SU-DHL-6 (cell line): ENCODE measurements around the gene CDK18.

ENCODE experiments used
- H2AFZ ChIP-seq: fragments of 200-600 bp; sonication (generic); 2 replicates; pipeline ENCODE4 v1.6.1; 2014; ENCODE audit warnings: low read depth, mild to moderate bottlenecking, moderate library complexity, mixed read lengths, antibody characterized with exemption, low read length; ENCODE audit not compliant: severe bottlenecking
- H3F3A ChIP-seq: fragments of 200-600 bp; shearing (Covaris generic); 2 replicates; pipeline ENCODE4 v1.6.0; 2016; ENCODE audit warnings: antibody characterized with exemption, mild to moderate bottlenecking; ENCODE audit not compliant: insufficient read depth
- H3K27ac ChIP-seq: fragments of 200-600 bp; sonication (generic); 2 replicates; pipeline ENCODE4 v1.5.1; 2016; ENCODE audit warnings: low read depth, mild to moderate bottlenecking, low read length, moderate library complexity, mixed read lengths
- H3K27me3 ChIP-seq: fragments of 200-600 bp; sonication (generic), shearing (Covaris generic); 2 replicates; pipeline ENCODE4 v1.6.0; 2014; ENCODE audit warnings: mild to moderate bottlenecking, low read length
- H3K36me3 ChIP-seq: fragments of 200-600 bp; sonication (generic); 2 replicates; pipeline ENCODE4 v1.6.1; 2014; ENCODE audit warnings: mild to moderate bottlenecking, low read length, mixed read lengths
- H3K4me2 ChIP-seq: fragments of 300-600, 200-600 bp; shearing (Covaris generic), sonication (generic); 2 replicates; pipeline ENCODE4 v1.6.0; 2014; ENCODE audit warnings: low read length, low read depth, mild to moderate bottlenecking; ENCODE audit not compliant: poor library complexity, severe bottlenecking
- H3K4me3 ChIP-seq: fragments of 200-600 bp; sonication (generic); 2 replicates; pipeline ENCODE4 v1.5.1; 2014; ENCODE audit warnings: antibody characterized with exemption, low read length, mild to moderate bottlenecking, mixed read lengths; ENCODE audit not compliant: insufficient read depth, poor library complexity, severe bottlenecking
- H3K79me2 ChIP-seq: fragments of 200-600 bp; sonication (generic); 2 replicates; pipeline ENCODE4 v1.6.1; 2014; ENCODE audit warnings: mild to moderate bottlenecking, low read length, moderate library complexity; ENCODE audit not compliant: insufficient read depth
- H3K9ac ChIP-seq: fragments of 200-600 bp; sonication (generic); 2 replicates; pipeline ENCODE4 v1.7.0; 2014; ENCODE audit warnings: mild to moderate bottlenecking, low read length
- H3K9me2 ChIP-seq: fragments of 200-600 bp; sonication (generic); replicated peaks from 2 replicates; pipeline ENCODE4 v1.6.1; 2014; ENCODE audit warnings: low read length; ENCODE audit not compliant: insufficient read depth
- H3K9me3 ChIP-seq: fragments of 200-600 bp; sonication (generic); 2 replicates; pipeline ENCODE4 v1.6.1; 2014; ENCODE audit warnings: low read length, mixed read lengths; ENCODE audit not compliant: insufficient read depth
- H4K20me1 ChIP-seq: fragments of 200-600 bp; sonication (generic); 2 replicates; pipeline ENCODE4 v1.6.1; 2014; ENCODE audit warnings: low read depth, mild to moderate bottlenecking, antibody characterized with exemption, low read length, moderate library complexity, mixed read lengths
- EZH2phosphoT487 ChIP-seq: fragments of 200-600 bp; sonication (generic), shearing (Covaris generic); conservative IDR thresholded peaks from 2 replicates; pipeline ENCODE4 v1.6.1; 2018; ENCODE audit warnings: mild to moderate bottlenecking, antibody characterized with exemption, low read length, moderate library complexity, mixed read lengths
- TF ChIP-seq, protein P1 (sequence below): fragments of 200-600 bp; sonication (generic); IDR thresholded peaks from one replicate; pipeline ENCODE4 v1.5.1; 2017; ENCODE audit warnings: antibody characterized with exemption, mild to moderate bottlenecking, low read length, moderate library complexity; ENCODE audit not compliant: insufficient read depth, poor library complexity, severe bottlenecking

CDK18 gene

DNA sequence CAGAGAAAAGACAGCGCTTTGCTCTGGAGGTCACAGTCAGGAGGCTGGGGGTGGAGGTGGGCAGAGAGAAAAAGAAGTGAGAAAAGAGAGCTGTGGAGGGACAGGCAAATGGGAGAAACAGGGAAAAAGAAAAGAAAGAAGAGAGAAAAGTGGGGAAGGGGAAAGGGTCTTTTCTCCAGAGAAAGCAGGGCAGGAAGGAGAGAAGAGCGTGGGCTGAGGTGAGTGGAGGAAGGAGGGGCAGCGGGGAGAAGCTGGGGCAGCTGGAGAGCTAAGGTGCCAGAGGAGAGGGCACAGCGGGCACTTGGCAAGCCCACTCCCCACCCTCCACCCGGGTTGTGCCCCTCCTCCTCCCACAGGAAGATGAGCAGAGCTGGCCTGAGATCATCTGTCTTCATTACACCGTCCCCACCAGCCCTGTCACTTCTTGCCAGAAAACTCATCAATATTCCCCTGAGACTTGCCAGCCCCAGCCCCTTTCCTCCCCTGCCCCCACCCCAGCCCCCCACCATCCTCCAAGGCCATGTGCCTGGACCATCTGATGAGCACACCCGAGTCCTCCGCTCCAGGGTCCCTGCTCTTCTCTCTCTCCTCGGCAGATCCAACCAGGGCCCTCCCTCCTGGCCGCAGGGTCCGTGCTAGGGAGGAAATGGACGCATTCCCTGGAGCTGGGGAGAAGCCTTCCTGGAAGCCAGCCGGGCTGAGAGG is 31.6 kb upstream of the CDK18 start:
- TF ChIP-seq EZH2phosphoT487: no peak
- TF ChIP-seq, protein P1, sequence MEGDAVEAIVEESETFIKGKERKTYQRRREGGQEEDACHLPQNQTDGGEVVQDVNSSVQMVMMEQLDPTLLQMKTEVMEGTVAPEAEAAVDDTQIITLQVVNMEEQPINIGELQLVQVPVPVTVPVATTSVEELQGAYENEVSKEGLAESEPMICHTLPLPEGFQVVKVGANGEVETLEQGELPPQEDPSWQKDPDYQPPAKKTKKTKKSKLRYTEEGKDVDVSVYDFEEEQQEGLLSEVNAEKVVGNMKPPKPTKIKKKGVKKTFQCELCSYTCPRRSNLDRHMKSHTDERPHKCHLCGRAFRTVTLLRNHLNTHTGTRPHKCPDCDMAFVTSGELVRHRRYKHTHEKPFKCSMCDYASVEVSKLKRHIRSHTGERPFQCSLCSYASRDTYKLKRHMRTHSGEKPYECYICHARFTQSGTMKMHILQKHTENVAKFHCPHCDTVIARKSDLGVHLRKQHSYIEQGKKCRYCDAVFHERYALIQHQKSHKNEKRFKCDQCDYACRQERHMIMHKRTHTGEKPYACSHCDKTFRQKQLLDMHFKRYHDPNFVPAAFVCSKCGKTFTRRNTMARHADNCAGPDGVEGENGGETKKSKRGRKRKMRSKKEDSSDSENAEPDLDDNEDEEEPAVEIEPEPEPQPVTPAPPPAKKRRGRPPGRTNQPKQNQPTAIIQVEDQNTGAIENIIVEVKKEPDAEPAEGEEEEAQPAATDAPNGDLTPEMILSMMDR: no peak
- no peaks in the 10 kb centered on the region for H3K27me3 ChIP-seq
- H2AFZ ChIP-seq: no peak overlapping the region
- no peaks in the 10 kb centered on the region for H3K9me2 ChIP-seq
- H3F3A ChIP-seq: no peaks in the 10 kb centered on the region
- no peak overlapping the region for H3K9ac ChIP-seq
- no peaks in the 10 kb centered on the region for H3K36me3 ChIP-seq
- H4K20me1 ChIP-seq: no peaks in the 10 kb centered on the region
- no peaks in the 10 kb centered on the region for H3K79me2 ChIP-seq
- no peak overlapping the region for H3K4me2 ChIP-seq
- no peaks in the 10 kb centered on the region for H3K9me3 ChIP-seq
- no peak overlapping the region for H3K27ac ChIP-seq
- no peak overlapping the region for H3K4me3 ChIP-seq

DNA sequence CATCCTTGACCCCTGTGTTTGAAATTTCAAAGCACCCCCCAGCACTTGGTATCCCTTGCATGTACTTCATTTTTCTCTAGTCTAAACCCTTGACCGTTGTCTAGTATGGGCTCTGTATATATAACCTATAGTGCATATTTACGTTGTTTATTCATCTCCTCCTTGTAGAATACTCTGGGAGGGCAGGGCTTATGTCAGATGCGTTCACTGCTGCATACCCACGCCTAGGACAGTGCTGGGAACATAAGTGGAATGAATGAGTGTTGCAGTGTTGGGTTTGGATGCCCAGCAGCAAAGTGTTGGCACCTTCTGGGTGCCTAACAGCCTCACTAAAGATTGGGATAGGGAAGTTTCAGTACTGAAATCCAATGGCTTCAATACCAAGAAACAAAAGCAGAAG is 31.0 kb upstream of the CDK18 start:
- no peak overlapping the region for H3K9ac ChIP-seq
- H3K36me3 ChIP-seq: no peaks in the 10 kb centered on the region
- no peaks in the 10 kb centered on the region for H3K9me2 ChIP-seq
- no peaks in the 10 kb centered on the region for H3K9me3 ChIP-seq
- no peak overlapping the region for H3K4me3 ChIP-seq
- H3K79me2 ChIP-seq: no peaks in the 10 kb centered on the region
- no peak overlapping the region for H2AFZ ChIP-seq
- no peaks in the 10 kb centered on the region for H3K27me3 ChIP-seq
- TF ChIP-seq, protein P1: no peak
- no peak for TF ChIP-seq EZH2phosphoT487
- H3F3A ChIP-seq: no peaks in the 10 kb centered on the region
- H3K4me2 ChIP-seq: no peak overlapping the region
- H3K27ac ChIP-seq: no peak overlapping the region
- H4K20me1 ChIP-seq: no peaks in the 10 kb centered on the region

DNA sequence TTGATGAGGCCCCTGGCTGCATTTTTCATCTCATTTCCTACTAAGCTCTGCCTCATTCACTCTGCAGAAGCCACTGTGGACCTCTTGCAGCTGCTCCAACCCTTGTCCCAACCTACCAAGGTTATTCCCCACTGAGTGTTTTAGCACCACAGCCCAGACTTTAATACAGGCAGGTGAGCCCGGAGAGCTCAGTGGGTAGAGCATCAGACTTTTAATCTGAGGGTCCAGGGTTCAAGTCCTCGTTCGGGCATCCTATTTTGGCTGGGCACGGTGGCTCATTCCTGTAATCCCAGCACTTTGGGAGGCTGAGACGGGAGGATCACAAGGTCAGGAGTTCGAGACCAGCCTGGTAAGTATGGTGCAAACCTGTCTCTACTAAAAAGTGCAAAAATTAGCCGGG is 30.5 kb upstream of the CDK18 start:
- TF ChIP-seq EZH2phosphoT487: no peak
- TF ChIP-seq, protein P1: no peak
- no peaks in the 10 kb centered on the region for H3K36me3 ChIP-seq
- no peak overlapping the region for H3K9ac ChIP-seq
- no peak overlapping the region for H3K27ac ChIP-seq
- H3K27me3 ChIP-seq: no peaks in the 10 kb centered on the region
- no peak overlapping the region for H2AFZ ChIP-seq
- no peaks in the 10 kb centered on the region for H3F3A ChIP-seq
- H3K4me3 ChIP-seq: no peak overlapping the region
- H3K4me2 ChIP-seq: no peak overlapping the region
- no peaks in the 10 kb centered on the region for H3K9me3 ChIP-seq
- H3K9me2 ChIP-seq: no peaks in the 10 kb centered on the region
- no peaks in the 10 kb centered on the region for H4K20me1 ChIP-seq
- H3K79me2 ChIP-seq: no peaks in the 10 kb centered on the region
